GM19043 (cell line): ENCODE results near the gene SLC25A47.
"Not testable (repeated sequence)": the region's sequence is repeated elsewhere in the genome, so short reads cannot be mapped to it uniquely, and the experiment has no call there.

Experiments used
- ATAC-seq: cut with Tn5 transposase; IDR thresholded peaks from one replicate; pipeline ENCODE4 v1.9.1; 2021; ENCODE audit warnings: low read depth; ENCODE audit not compliant: unreplicated experiment

SLC25A47 gene

DNA sequence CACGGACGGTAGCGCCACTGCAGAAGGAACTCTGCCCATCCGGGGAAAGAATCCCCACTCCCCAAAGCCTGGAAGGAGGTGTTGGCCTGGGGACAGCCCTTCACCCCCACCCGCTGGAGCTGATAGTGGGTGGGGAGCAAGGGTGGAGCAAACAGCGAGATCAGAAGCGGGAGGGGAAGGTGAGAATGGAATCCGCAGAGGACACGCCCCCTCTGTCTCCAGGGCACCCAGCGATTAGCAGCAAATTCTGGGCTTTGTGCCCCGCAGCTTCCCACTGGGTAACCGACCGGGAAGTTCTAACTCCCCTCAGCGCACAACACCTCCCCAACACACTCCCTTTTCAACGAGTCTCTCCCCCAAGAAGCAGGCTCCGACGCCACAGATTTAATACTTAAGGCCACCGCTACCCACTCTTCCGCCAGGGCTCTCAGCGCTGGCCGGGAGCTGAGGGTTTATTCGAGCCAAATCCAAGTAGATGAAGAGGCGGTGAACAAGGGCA lies 18.3 kb upstream of the SLC25A47 start:
- ATAC-seq: no peak

DNA sequence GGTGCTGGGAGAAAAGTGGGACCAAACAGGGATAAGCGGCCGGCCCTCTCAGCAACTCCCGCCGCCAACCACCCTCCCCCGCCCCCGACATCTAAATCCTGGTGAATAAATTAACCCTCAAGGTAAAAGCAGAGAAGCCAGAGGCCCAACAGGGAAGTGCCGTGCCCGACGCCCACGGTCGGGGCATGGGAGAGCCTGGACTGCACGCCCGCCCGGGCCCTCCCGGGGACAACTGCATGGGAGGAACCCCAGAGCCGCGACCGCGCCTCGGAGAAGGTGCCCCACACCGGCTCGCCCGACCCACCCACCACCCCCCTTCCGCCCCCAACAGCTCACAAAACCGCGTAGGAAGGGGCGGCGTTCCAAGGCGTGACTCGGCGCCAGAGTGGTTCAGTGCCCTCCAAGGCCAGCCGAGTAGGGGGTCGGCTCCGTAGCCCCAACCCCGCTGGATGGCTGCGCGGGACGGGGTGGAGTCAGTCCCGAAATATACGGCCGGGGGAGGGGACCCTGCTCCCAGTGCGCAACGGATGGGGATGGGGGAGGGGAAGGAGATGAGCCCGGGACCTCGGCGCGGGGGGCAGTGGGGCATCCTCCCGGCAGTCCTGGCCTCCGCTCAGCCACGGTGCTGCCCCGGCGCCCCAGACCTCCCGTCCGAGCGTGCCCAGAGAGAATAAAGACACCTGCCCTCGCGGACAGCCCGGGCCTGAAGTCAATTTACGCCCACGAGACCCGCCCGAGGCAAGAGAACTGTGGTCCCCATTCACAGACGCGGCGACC lies 17.6 kb upstream of the SLC25A47 start:
- ATAC-seq: no peak

DNA sequence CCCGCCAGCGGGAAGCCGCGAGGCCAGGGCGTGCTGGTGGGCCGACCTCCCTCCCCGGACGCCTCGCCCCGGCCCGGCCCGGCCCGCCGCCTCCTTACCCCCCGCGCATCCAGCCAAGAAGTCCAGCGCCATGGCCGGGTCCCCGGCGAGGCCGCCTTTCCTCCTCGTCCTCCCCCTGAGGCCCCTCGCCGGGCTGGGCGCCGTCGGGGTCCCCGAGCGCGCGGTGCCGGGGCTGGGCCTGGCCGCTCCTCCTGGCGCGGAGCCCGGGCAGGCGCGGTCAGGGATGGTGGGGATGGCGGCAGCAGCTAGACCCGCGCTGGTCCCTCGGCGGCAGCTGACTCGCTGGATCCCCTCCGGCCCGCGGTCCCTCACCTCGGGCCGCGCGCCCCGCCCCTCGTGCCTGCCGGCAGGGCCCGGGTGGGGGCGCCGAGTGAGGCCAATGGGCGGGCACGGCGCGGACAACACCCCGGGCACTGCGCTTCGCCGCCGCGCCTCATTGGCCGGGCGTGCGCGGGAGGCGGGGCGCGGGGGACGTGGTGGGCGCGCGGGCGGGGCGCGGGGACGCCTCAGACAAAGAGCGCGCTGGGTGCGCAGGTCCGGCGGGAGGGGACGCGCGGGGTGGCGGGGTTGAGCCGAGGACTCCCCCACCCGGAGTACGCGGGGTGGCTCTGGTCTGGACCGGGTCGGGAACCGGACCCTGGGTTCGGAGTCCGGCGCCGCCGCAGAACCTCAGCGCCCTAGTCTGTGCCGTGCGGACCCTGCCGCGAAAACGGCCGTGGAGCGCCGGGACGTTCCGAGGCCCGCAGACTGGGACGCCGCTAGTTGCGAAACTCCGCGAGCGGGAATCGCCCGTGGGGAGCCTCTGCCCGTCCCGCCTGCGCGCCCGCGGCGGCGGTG lies 16.8 kb upstream of the SLC25A47 start, which contains the start of gene SLC25A29:
Gene SLC25A29, minus strand, starts transcription at position 344 of the 897 bp plus-strand sequence. Its CDS starts 212 bp downstream, at position 132.
- peak; percentile 90 for ATAC-seq

DNA sequence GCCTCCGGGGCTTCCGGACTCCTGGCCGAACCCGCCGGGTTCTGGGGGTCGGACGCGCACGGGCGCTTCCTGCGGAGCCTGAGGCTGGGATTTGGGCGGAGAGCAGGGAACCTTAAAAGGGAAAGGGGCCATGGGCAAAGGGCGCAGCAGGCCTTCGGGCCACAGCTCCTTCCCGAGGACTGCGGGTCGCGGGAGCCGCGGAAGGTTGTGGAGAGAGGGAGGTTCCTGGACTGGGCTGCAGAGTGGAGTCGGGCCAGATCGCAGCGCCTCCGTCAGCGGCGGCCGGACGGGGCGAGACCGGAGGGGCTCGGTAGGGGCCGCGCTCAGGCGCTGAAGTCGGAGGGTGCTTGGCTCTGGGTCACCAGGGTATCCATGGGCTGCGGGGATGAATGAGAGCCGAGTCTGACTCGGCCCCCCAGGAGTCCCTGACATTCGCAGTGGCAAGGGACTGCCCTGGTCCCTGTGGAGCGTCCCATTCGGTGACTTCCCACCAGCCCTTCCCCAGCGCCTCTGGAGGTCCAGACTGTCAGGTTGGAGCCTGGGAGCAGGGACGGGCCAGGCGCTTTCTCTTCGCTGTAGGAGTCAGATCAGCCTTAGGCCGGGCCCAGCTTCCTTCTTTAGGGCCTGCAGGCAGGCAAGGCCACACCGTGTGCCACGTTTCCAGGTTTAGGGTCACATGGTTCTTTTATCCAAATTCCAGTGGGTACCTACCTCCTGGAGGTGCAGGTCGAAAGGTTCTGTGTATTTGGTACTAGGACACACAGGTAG lies 16.0 kb upstream of the SLC25A47 start:
- ATAC-seq: peak; percentile 5

DNA sequence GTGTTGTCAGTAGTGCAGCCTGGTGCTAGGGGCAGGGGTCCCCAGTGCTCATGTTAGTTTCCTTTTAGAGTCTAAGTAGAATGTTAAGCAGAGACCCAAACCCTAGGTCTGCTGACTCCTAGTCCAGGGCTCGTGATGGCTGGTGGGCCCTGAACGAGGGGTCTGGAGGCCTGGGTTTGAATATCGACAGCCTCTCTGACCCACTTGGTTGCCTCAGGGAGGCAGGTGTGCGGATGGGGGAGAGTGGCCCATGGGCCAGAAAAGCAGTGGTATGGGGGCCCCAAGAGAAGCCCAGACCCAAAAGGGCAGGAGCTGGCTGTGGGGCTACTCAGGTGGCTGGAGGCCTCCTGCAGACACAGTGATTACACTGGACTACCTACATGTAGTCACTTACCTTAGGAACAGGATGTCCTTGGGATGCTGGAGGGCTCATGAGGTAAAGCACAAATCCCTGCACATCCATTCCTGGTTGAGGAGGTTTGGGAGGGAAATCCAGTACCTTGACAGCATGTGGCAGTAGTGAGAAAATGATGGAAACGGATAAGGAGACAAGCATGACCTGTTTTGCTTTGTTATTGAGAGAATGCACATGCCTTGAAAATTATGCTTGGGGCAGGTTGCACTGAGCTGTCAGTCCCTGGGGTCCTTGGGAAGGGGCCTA lies 15.2 kb upstream of the SLC25A47 start:
- ATAC-seq: no peak

DNA sequence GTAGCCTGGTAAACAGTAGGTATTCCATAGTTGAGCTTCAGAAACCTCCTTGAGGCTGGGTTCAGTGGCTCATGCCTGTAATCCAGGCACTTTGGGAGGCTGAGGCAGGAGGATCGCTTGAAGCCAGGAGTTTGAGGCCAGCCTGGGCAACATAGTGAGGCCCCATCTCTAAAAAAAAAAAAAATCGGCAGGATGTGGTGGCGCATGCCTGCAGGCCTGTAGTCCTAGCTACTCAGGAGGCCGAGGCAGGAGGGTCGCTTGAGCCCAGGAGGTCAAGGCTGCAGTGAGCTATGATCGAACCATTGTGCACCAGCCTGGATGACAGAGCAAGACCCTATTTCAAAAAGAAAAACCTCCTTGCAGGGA lies 14.7 kb upstream of the SLC25A47 start:
- not testable (repeated sequence) for ATAC-seq

DNA sequence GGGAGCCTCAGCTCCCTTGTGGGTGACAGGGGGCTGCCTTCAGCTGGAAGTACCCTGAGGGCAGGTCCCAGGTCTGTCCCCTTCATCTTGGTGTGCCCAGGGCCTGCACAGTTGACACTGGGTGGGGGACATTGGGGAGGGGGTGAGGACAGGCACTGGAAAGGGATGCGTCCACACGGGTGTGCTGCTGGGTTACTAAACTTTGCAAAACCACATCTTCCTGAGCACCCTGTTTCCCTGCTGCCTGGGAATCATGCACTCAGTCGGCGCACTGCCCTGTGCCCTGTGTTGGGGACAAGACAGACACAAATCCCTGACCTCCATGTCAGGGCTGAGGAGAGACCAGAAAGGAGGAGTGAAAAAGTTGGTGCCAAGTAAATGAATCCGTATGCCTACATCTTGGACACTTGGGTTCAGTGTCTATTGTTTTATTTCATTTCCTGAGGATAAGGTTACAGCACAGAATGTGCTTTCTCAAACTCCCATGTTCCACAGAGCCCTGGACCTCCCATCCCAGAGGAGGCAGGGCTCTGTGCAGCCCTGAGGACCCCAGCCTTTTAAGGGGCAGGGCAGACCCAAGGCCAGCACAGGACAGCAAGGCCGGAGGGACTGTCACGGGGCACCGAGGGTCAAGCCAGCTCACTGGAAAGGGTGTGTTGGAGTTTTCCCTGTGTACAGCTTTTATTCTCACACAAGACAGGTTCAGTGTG lies 14.0 kb upstream of the SLC25A47 start:
- no peak for ATAC-seq

DNA sequence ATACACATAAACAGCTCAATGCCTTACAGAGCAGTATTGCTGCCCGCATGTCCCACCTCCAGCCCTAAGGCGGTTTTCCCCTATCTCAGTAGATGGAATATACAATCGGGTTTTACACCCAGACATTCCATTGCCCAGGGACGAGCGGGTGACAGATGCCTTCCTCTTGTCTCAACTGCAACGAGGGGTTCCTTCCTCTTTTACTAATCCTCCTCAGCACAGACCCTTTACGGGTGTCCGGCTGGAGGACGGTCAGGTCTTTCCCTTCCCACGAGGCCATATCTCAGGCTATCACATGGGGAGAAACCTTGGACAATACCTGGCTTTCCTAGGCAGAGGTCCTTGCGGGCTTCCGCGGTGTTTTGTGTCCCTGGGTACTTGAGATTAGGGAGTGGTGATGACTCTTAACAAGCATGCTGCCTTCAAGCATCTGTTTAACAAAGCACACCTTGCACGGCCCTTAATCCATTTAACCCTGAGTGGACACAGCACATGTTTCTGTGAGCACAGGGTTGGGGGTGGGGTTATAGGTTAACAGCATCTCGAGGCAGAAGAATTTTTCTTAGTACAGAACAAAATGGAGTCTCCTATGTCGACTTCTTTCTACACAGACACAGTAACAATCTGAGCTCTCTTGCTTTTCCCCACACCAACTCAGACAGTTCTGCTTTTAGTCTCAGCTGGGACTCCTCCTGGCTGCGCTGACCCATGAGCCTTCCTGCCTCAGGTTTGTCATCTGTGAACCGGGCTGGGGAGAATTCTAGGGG lies 10.8 kb upstream of the SLC25A47 start:
- ATAC-seq: not testable (repeated sequence)

DNA sequence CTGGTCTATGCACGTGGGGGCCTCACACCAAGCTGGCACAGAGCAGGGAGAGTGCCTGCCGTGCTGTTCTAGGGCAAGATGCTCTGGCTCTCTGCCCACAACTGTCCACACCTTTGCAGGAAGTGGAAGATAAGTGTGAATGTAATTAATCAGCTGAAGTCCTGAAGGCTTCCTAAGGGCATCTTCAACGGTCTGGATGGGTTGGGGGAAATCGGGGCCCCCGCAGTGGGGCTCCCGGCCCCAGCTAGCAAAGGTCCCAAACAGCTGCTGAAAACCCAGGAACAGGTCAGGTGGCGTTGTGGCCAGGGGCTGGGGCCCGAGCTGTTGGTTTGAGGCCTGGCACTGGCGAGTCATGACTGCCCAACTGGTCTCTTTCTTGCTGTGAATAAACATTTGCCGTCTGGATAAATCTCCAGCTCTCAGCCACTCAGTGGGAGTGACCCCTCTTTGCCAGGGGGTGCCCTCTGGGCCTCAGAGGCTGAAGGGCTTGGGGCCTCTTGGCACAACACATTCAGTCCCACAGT lies 10.2 kb upstream of the SLC25A47 start:
- no peak for ATAC-seq

DNA sequence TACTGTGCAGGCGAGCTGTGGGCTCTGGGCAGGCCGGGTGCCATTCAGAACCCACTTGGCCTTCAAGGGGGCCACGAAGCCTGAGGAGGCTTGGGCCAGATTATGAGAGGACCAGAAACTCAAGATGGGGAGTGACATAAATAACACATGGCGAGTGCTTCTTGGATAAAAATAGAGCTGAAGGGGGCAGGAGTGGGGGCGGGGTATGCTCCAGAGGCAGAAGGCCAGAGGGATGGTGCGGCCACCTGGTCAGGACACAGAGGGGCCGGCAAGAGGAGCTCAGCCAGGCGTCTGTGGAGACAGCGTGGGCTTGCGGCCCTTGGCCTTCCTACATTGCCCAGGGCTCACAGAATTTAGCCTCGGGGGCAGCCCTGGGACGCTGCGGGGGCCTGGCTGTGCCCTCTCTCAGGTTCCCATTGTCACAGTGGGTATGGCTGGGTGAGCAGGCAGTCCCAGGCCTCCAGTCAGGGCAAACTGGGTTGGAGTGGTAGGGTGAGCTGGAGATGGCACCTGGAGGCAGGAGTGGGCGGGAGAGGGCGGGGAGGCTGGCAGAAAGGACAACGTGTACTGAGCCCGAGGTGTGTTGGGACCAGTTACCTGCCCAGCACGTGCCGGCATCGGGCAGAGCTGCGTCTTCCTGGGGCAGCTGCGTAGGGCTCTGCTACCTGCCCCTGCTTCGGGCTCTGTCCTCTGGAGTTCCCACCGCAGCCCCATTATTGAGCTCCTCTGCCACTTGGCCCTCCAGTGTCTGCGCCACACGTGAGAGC lies 9.5 kb upstream of the SLC25A47 start:
- no peak for ATAC-seq

DNA sequence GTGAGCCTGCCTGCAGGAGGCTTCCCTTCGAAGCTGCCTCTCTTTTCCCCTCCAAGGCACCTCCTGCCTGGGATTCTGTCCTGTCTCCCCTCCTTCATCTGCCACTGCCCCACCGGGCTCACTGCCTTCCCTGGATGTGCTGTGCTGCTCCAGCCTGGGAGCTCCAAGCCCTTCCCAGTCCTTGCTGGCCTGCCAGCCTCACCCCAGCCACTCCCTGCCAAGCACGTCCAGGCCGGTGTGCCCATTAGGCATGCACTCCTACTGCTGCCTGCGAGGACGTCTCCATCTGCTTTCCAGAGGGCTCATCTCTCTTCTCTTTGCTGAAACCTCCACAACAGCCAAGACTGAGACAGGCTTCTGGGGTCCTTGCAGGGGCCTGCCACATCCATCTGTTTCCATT lies 8.4 kb upstream of the SLC25A47 start:
- no peak for ATAC-seq

DNA sequence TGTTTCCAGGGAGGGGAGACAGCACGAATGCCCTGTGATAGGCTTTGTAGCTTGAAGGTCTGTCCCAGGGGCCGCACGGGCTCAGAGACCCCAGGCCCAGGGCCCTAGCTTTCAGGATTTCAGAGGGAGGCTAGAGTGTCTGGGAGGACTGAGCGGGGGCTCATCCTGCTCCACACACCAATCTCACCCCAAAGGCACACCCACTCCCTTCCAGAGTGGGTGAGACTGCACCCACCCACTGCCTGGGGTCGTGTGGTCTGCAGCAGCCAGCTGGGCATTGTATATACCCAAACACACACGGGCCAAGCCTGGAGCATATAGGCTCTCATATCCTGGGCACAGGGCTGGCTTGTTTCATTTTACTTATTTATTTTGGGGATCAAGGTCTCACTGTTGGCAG lies 5.8 kb upstream of the SLC25A47 start:
- no peak for ATAC-seq

DNA sequence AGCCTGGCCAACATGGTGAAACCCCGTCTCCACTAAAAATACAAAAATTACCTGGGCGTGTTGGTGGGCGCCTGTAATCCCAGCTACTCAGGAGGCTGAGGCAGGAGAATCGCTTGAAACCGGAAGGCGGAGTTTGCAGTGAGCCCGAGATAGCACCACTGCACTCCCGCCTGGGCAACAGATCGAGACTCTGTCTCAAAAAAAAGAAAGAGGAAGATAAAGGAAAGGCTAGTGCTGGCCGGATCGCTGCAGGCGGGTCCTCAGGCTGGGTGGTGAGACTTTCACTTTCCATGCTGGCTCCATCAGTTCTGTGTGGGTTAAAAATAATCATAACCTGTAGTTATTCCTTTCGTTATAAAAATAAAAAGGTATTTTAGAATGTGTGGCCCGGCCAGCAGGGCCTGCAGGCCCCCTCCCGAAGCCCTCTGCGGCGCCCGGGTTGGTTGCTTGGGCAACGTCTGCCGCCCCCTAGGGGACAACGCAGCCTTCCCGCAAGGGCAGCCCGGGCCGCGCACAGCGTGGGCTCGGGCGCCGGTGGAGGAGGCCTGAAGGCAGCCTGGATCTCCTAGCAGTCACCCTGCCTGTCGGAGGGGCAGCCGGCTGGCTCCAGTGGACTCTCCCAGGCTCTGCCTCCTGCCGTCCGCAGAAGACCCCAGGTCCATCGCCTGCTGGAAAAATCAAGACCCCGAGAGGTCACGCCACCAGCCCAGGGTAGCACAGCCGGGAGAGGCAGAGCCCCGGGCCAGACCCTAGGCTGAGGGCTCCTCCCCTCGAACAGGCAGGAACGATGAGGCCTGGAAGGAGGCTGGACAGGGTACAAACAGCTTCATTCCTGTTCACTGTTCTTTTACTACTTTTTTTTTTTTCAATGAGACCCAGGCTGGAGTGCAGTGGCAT lies 5.0 kb upstream of the SLC25A47 start:
- peak; percentile 86 for ATAC-seq

DNA sequence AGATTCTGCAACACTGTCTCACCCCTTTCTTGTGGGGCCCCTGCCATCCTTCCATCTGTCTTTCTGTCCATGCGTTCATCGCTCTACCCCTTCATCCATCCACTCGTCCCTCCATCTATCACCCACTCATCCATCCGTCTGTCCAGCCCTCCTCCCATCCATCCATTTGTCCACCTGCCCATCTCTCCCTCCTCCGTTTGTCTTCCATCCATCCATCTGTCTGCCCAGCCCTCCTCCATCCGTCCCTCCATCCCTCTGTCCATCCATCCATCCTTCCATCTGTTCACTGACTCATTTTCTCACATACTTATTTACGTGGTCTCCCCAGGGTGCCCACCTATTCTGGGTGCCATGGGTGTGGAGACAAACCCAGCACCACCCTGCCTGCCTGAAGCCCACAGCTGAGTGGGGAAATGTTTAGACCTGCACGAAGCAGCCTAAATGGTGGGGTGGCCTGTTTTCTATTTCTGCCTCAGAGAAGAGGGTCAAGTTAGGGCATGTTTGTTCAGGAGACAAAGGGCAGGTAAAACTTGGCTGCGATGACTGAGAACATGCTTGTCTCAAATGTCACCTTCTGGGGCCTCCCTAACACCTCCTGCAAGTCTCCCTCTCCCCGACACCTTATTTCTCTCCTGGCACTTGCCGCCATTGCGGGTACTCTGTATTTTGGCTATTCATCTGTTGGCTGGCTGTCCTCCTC lies 2.8 kb upstream of the SLC25A47 start:
- ATAC-seq: no peak

DNA sequence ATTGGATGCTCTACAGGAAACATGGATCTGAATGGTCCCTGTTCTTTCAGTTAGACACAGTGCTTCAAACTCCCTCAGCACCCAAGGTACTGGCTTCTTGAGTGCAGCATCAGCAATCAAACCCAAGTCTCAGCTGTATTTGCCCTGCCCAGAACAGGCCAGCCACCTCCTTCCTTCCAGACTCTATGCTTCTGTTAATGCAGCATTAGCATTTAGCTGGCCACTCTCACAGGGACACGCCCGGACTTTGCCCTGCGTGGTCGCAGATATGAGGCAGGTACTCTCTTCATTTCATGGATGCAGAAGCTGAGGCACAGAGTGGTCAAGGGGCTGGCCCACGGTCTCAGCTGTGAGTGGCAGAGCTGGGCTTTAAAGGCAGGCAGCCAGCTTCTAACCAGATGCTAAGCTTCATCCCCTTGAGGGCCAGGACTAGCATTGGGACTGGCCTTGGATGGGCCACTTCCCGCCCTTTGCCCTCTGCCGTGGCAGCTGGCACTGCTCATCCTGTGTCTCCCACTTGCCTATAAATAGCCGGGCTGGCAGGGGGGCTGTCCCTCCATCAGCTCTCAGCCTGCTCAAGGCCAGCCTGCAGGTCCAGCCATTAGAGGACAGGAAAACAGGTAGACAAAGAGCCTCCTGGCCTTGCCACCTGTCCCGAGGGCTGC lies 1.5 kb upstream of the SLC25A47 start:
- ATAC-seq: no peak
